ENCODE results near the gene HOXD9. TPM values are rescaled to one million over a fixed set of nuclear protein-coding genes. Genes with fewer than 3 reads are reported as not detected.

HOXD9 gene
- polyA plus RNA-seq, 2 donors: 0.99 to 2.4 TPM

GRCh38 chr2:176091329-176092258, 30.9 kb upstream of the HOXD9 start:
- H3K4me1 ChIP-seq (ENCODE audit: control insufficient read depth in 2 of 2, insufficient read depth in 2 of 2, low read length in 1 of 2): peaks cover 8 to 13% of the 10 kb centered on the region in 2 donors
- no peak overlapping the region for H3K27ac ChIP-seq (ENCODE audit: low read depth in 2 of 2, low read length in 1 of 2)
- peaks cover 0 to 12% of the 10 kb centered on the region in 2 donors for H3K9me3 ChIP-seq (ENCODE audit: control insufficient read depth in 2 of 2, insufficient read depth in 1 of 2, low read depth in 1 of 2, low read length in 1 of 2)
- no peaks in the 10 kb centered on the region for H3K36me3 ChIP-seq (ENCODE audit: control insufficient read depth in 2 of 2, insufficient read depth in 2 of 2, low read length in 1 of 2)
- peaks cover 0 to 43% of the 10 kb centered on the region in 2 donors for H3K27me3 ChIP-seq (ENCODE audit: control insufficient read depth in 1 of 2, insufficient read depth in 2 of 2, low read length in 2 of 2)
- H3K4me3 ChIP-seq (ENCODE audit: low read depth in 1 of 2, low read length in 2 of 2): no peak overlapping the region
- WGBS, 2 donors: 8 to 14% methylated on average over 31 of the region's 31 CpGs

GRCh38 chr2:176092270-176093144, 30.0 kb upstream of the HOXD9 start, which contains the start of gene HOXD13:
TSS of gene HOXD13 (plus strand) at chr2:176092721. CDS start at chr2:176092891, 170 bp downstream.
- peaks cover 0 to 12% of the 10 kb centered on the region in 2 donors for H3K9me3 ChIP-seq (ENCODE audit: control insufficient read depth in 2 of 2, insufficient read depth in 1 of 2, low read depth in 1 of 2, low read length in 1 of 2)
- H3K4me3 ChIP-seq (ENCODE audit: low read depth in 1 of 2, low read length in 2 of 2): peak within 1 kb of the TSS; percentile 25 to 42
- no peaks in the 10 kb centered on the region for H3K36me3 ChIP-seq (ENCODE audit: control insufficient read depth in 2 of 2, insufficient read depth in 2 of 2, low read length in 1 of 2)
- H3K4me1 ChIP-seq (ENCODE audit: control insufficient read depth in 2 of 2, insufficient read depth in 2 of 2, low read length in 1 of 2): peaks cover 8 to 13% of the 10 kb centered on the region in 2 donors
- no peak within 1 kb of the TSS for H3K27ac ChIP-seq (ENCODE audit: low read depth in 2 of 2, low read length in 1 of 2)
- WGBS, 2 donors: 5% methylated on average over 51 to 95 of the region's 95 CpGs
- H3K27me3 ChIP-seq (ENCODE audit: control insufficient read depth in 1 of 2, insufficient read depth in 2 of 2, low read length in 2 of 2): peaks cover 0 to 49% of the 10 kb centered on the region in 2 donors

GRCh38 chr2:176093145-176093897, 29.2 kb upstream of the HOXD9 start:
- peaks cover 0 to 48% of the 10 kb centered on the region in 2 donors for H3K27me3 ChIP-seq (ENCODE audit: control insufficient read depth in 1 of 2, insufficient read depth in 2 of 2, low read length in 2 of 2)
- WGBS, 2 donors: 3 to 6% methylated on average over 51 to 53 of the region's 53 CpGs
- peaks cover 8 to 9% of the 10 kb centered on the region in 2 donors for H3K4me1 ChIP-seq (ENCODE audit: control insufficient read depth in 2 of 2, insufficient read depth in 2 of 2, low read length in 1 of 2)

GRCh38 chr2:176093898-176094249, 28.6 kb upstream of the HOXD9 start:
- H3K4me1 ChIP-seq (ENCODE audit: control insufficient read depth in 2 of 2, insufficient read depth in 2 of 2, low read length in 1 of 2): peaks cover 8 to 11% of the 10 kb centered on the region in 2 donors
- no peak overlapping the region for H3K4me3 ChIP-seq (ENCODE audit: low read depth in 1 of 2, low read length in 2 of 2)
- no peaks in the 10 kb centered on the region for H3K36me3 ChIP-seq (ENCODE audit: control insufficient read depth in 2 of 2, insufficient read depth in 2 of 2, low read length in 1 of 2)
- 10 to 13% methylated on average over 8 of the region's 8 CpGs for WGBS, 2 donors
- peaks cover 0 to 54% of the 10 kb centered on the region in 2 donors for H3K27me3 ChIP-seq (ENCODE audit: control insufficient read depth in 1 of 2, insufficient read depth in 2 of 2, low read length in 2 of 2)
- H3K27ac ChIP-seq (ENCODE audit: low read depth in 2 of 2, low read length in 1 of 2): no peak overlapping the region
- peaks cover 0 to 9% of the 10 kb centered on the region in 2 donors for H3K9me3 ChIP-seq (ENCODE audit: control insufficient read depth in 2 of 2, insufficient read depth in 1 of 2, low read depth in 1 of 2, low read length in 1 of 2)

More at GRCh38 chr2:176093145-176093897, 29.2 kb upstream of the HOXD9 start:
- Histone ChIP-seq H3K4me3 (ENCODE audit: low read depth in 1 of 2, low read length in 2 of 2) (peak overlapping the region; percentile 25 to 42), H3K36me3 (ENCODE audit: control insufficient read depth in 2 of 2, insufficient read depth in 2 of 2, low read length in 1 of 2) (no peaks in the 10 kb centered on the region), H3K9me3 (ENCODE audit: control insufficient read depth in 2 of 2, insufficient read depth in 1 of 2, low read depth in 1 of 2, low read length in 1 of 2) (peaks cover 0 to 9% of the 10 kb centered on the region in 2 donors), H3K27ac (ENCODE audit: low read depth in 2 of 2, low read length in 1 of 2) (no peak overlapping the region)

- Histone ChIP-seq H3K27me3 (ENCODE audit: control insufficient read depth in 1 of 2, insufficient read depth in 2 of 2, low read length in 2 of 2) (peaks cover 0 to 56% of the 10 kb centered on the region in 2 donors), H3K4me3 (ENCODE audit: low read depth in 1 of 2, low read length in 2 of 2) (no peak overlapping the region), H3K4me1 (ENCODE audit: control insufficient read depth in 2 of 2, insufficient read depth in 2 of 2, low read length in 1 of 2) (peaks cover 8 to 11% of the 10 kb centered on the region in 2 donors), H3K36me3 (ENCODE audit: control insufficient read depth in 2 of 2, insufficient read depth in 2 of 2, low read length in 1 of 2) (no peaks in the 10 kb centered on the region), H3K9me3 (ENCODE audit: control insufficient read depth in 2 of 2, insufficient read depth in 1 of 2, low read depth in 1 of 2, low read length in 1 of 2) (peaks cover 0 to 9% of the 10 kb centered on the region in 2 donors), H3K27ac (ENCODE audit: low read depth in 2 of 2, low read length in 1 of 2) (no peak overlapping the region)
- WGBS, 2 donors: 7 to 12% methylated on average over 12 of the region's 12 CpGs
Observed at GRCh38 chr2:176094349-176094748, 28.2 kb upstream of the HOXD9 start.

GRCh38 chr2:176095421-176095820, 27.1 kb upstream of the HOXD9 start:
- Histone ChIP-seq H3K9me3 (ENCODE audit: control insufficient read depth in 2 of 2, insufficient read depth in 1 of 2, low read depth in 1 of 2, low read length in 1 of 2) (peaks cover 0 to 19% of the 10 kb centered on the region in 2 donors), H3K4me1 (ENCODE audit: control insufficient read depth in 2 of 2, insufficient read depth in 2 of 2, low read length in 1 of 2) (peaks cover 8 to 11% of the 10 kb centered on the region in 2 donors), H3K36me3 (ENCODE audit: control insufficient read depth in 2 of 2, insufficient read depth in 2 of 2, low read length in 1 of 2) (no peaks in the 10 kb centered on the region), H3K4me3 (ENCODE audit: low read depth in 1 of 2, low read length in 2 of 2) (no peak overlapping the region), H3K27me3 (ENCODE audit: control insufficient read depth in 1 of 2, insufficient read depth in 2 of 2, low read length in 2 of 2) (peaks cover 9 to 62% of the 10 kb centered on the region in 2 donors), H3K27ac (ENCODE audit: low read depth in 2 of 2, low read length in 1 of 2) (no peak overlapping the region)
- whole genome bisulfite sequencing, 2 donors: 16 to 24% methylated on average over 5 of the region's 5 CpGs

GRCh38 chr2:176096243-176096985, 26.1 kb upstream of the HOXD9 start:
- Histone ChIP-seq H3K9me3 (ENCODE audit: control insufficient read depth in 2 of 2, insufficient read depth in 1 of 2, low read depth in 1 of 2, low read length in 1 of 2) (peaks cover 0 to 21% of the 10 kb centered on the region in 2 donors), H3K27me3 (ENCODE audit: control insufficient read depth in 1 of 2, insufficient read depth in 2 of 2, low read length in 2 of 2) (peaks cover 15 to 62% of the 10 kb centered on the region in 2 donors), H3K27ac (ENCODE audit: low read depth in 2 of 2, low read length in 1 of 2) (no peak overlapping the region), H3K4me1 (ENCODE audit: control insufficient read depth in 2 of 2, insufficient read depth in 2 of 2, low read length in 1 of 2) (peaks cover 8 to 11% of the 10 kb centered on the region in 2 donors), H3K36me3 (ENCODE audit: control insufficient read depth in 2 of 2, insufficient read depth in 2 of 2, low read length in 1 of 2) (no peaks in the 10 kb centered on the region), H3K4me3 (ENCODE audit: low read depth in 1 of 2, low read length in 2 of 2) (peak overlapping the region in 1 of 2 donors; percentile 26)
- 11 to 13% methylated on average over 16 of the region's 16 CpGs for WGBS, 2 donors

GRCh38 chr2:176096986-176097819, 25.3 kb upstream of the HOXD9 start:
- H3K4me3 ChIP-seq (ENCODE audit: low read depth in 1 of 2, low read length in 2 of 2): peak overlapping the region; percentile 16 to 26
- peaks cover 20 to 55% of the 10 kb centered on the region in 2 donors for H3K27me3 ChIP-seq (ENCODE audit: control insufficient read depth in 1 of 2, insufficient read depth in 2 of 2, low read length in 2 of 2)
- peaks cover 6 to 11% of the 10 kb centered on the region in 2 donors for H3K4me1 ChIP-seq (ENCODE audit: control insufficient read depth in 2 of 2, insufficient read depth in 2 of 2, low read length in 1 of 2)
- 3 to 4% methylated on average over 37 to 45 of the region's 45 CpGs for WGBS, 2 donors
- no peaks in the 10 kb centered on the region for H3K36me3 ChIP-seq (ENCODE audit: control insufficient read depth in 2 of 2, insufficient read depth in 2 of 2, low read length in 1 of 2)
- peaks cover 0 to 18% of the 10 kb centered on the region in 2 donors for H3K9me3 ChIP-seq (ENCODE audit: control insufficient read depth in 2 of 2, insufficient read depth in 1 of 2, low read depth in 1 of 2, low read length in 1 of 2)
- no peak overlapping the region for H3K27ac ChIP-seq (ENCODE audit: low read depth in 2 of 2, low read length in 1 of 2)

All from esophagus (tissue), 2 donors.